Pancreas (tissue), 10 donors: Measurements from ENCODE around the gene OR5D13. TPM values are rescaled to one million over a fixed set of nuclear protein-coding genes. Genes with fewer than 3 reads are reported as not detected.

Source experiments
- ATAC-seq, 4 donors: fragments of 200-7000 bp; cut with Tn5 transposase; one replicate each; pipeline versions ENCODE4 v1.8.0 to v1.9.1; 2020; ENCODE audit warnings: mild to moderate bottlenecking in 4 of 4, moderate library complexity in 4 of 4
- DNase-seq, 6 donors: peaks; one replicate each; pipeline ENCODE4 v3.0.0-alpha.2; 2020
- FAIRE-seq: peaks from 2 replicates; lab custom pipeline; 2012; peaks lifted over from hg19 to GRCh38; lab: Jason Lieb, UNC
- H3K27ac ChIP-seq, 4 donors: fragments of 200-600 bp; sonication (generic); 1 replicate in 3 of 4; 2 replicates in 1 of 4; pipeline versions ENCODE4 v1.5.0 to v1.8.0; 2020
- H3K27me3 ChIP-seq, 4 donors: fragments of 200-600 bp; one replicate each; pipeline ENCODE4 v1.8.0; 2021
- H3K36me3 ChIP-seq, 3 donors: fragments of 200-600 bp; sonication (generic) in 1 of 3; one replicate each; pipeline versions ENCODE4 v1.5.0 to v1.8.0; 2020 to 2021
- H3K4me1 ChIP-seq, 3 donors: fragments of 200-600 bp; one replicate each; pipeline ENCODE4 v1.8.0; 2021
- H3K4me3 ChIP-seq, 4 donors: fragments of 200-600 bp; sonication (generic) in 2 of 4; one replicate each; pipeline versions ENCODE4 v1.5.0 to v1.8.0; 2020 to 2021
- H3K9me3 ChIP-seq, 4 donors: fragments of 200-600 bp; one replicate each; pipeline ENCODE4 v1.8.0; 2021
- CTCF ChIP-seq, 4 donors: fragments of 200-600 bp; sonication (generic) in 3 of 4; IDR thresholded peaks; one replicate each; pipeline versions ENCODE4 v1.5.0 to v1.8.0; 2021; ENCODE audit warnings: antibody characterized with exemption in 4 of 4
- WGBS, 2 donors: extraction: QIAGEN DNeasy Blood & Tissue Kit; methylation state at CpG; one replicate each; pipeline ENCODE4 v1.1.7; 2013; 5-methylcytosine and 5-hydroxymethylcytosine counted together
- intact Hi-C, 3 donors: fragments of 100-400 bp; cut with DNase I; formaldehyde crosslinking; loops; one replicate each; pipeline versions ENCODE4 v1.11.1 to v1.14.2; 2022
- polyA plus RNA-seq, 2 donors: library from polyadenylated mRNA; stranded (reverse); fragments of 200-250 nt; gene quantifications; one replicate each; pipeline ENCODE4 v1.2.3, GENCODE V29; 2013
- total RNA-seq, 6 donors: library from RNA; stranded (reverse); fragmentation: NEBNext Ultra II Directional in 4 of 6; extraction: Animal tissue kit (Norgen Biotek cat#: 25700) in 4 of 6; gene quantifications; one replicate each; pipeline versions ENCODE4 v1.2.1 to v1.2.4, GENCODE V29; 2021 to 2023
- donor health status: healthy with polysubstance abuse.
- donor health status: DM: no; HTN: no; CAD: no; lungs with moderate emphysema.
- donor health status: DM: no; HTN: no; CAD: no.
- donor health status: control.
- donor health status: control.
- donor health status: Bipolar disorder and iron deficiency.
- donor health status: DM: yes; HTN: yes; CAD: no.
- donor health status: DM: no; HTN: no; CAD: no.
- donor health status: DM: no; HTN: no; CAD: no.
- donor health status: DM: yes; HTN: yes; CAD: no.

The OR5D13 gene
- total and polyA plus RNA-seq, 8 donors: not detected

- Histone ChIP-seq H3K4me1 (no peaks in the 10 kb centered on the region), H3K27ac (no peak within 1 kb of the TSS), H3K36me3 (no peaks in the 10 kb centered on the region), H3K27me3 (no peaks in the 10 kb centered on the region), H3K9me3 (no peaks in the 10 kb centered on the region), H3K4me3 (no peak within 1 kb of the TSS)
- no peak for FAIRE-seq
- no peak for TF ChIP-seq CTCF (IDR thresholded peaks at IDR 0.05)
- no peak for DNase-seq
- ATAC-seq: no peak
- intact Hi-C loops: no loop called here
These were observed 22.0 kb downstream of the OR5D13 start, which contains the start of gene OR5D14 for GRCh38 chr11:55795256-55795655. Gene OR5D14, plus strand, starts transcription at chr11:55795556. Its CDS starts 0 bp downstream, at chr11:55795556.

GRCh38 chr11:55806248-55806647 lies 33.0 kb downstream of the OR5D13 start:
- Histone ChIP-seq H3K9me3 (no peaks in the 10 kb centered on the region), H3K27me3 (no peaks in the 10 kb centered on the region), H3K27ac (no peak overlapping the region), H3K36me3 (no peaks in the 10 kb centered on the region), H3K4me1 (no peaks in the 10 kb centered on the region), H3K4me3 (no peak overlapping the region)
- FAIRE-seq (no peak), ATAC-seq (no peak), DNase-seq (no peak)
- intact Hi-C loops: no loop called here
- WGBS, 2 donors: 77 to 83% methylated on average over 1 of the region's 1 CpG
- TF ChIP-seq CTCF (IDR thresholded peaks at IDR 0.05): no peak

GRCh38 chr11:55811067-55811466 lies 37.8 kb downstream of the OR5D13 start, which contains the start of gene OR5L1:
Gene OR5L1, plus strand, starts transcription at chr11:55811367. Its CDS starts 100 bp downstream, at chr11:55811467.
- no peak for DNase-seq
- no peak for TF ChIP-seq CTCF (IDR thresholded peaks at IDR 0.05)
- 64 to 68% methylated on average over 1 of the region's 1 CpG for WGBS, 2 donors
- no peaks in the 10 kb centered on the region for H3K9me3 ChIP-seq
- no peaks in the 10 kb centered on the region for H3K27me3 ChIP-seq
- no peak within 1 kb of the TSS for H3K4me3 ChIP-seq
- FAIRE-seq: peak; percentile 29
- no peak for ATAC-seq
- H3K4me1 ChIP-seq: no peaks in the 10 kb centered on the region
- intact Hi-C loops: no loop called here
- H3K36me3 ChIP-seq: no peaks in the 10 kb centered on the region
- no peak within 1 kb of the TSS for H3K27ac ChIP-seq

GRCh38 chr11:55819330-55819729 lies 46.1 kb downstream of the OR5D13 start, which contains the start of gene OR5D18:
Gene OR5D18, plus strand, starts transcription at chr11:55819630. Its CDS starts 0 bp downstream, at chr11:55819630.
- ATAC-seq (no peak), FAIRE-seq (no peak)
- intact Hi-C loops: no loop called here

More at GRCh38 chr11:55819330-55819729, 46.1 kb downstream of the OR5D13 start, which contains the start of gene OR5D18:
- DNase-seq: no peak
- Histone ChIP-seq H3K4me3 (no peak within 1 kb of the TSS), H3K27me3 (no peaks in the 10 kb centered on the region), H3K36me3 (no peaks in the 10 kb centered on the region), H3K4me1 (no peaks in the 10 kb centered on the region), H3K27ac (no peak within 1 kb of the TSS), H3K9me3 (no peaks in the 10 kb centered on the region)
- no peak for TF ChIP-seq CTCF (IDR thresholded peaks at IDR 0.05)
- 58 to 75% methylated on average over 5 of the region's 5 CpGs for WGBS, 2 donors

Other genes starting within 250 kb of the OR5D13 start
- not detected for gene OR4C15, start 219.0 kb upstream of the OR5D13 start, total RNA-seq
- gene OR4C15, start 219.0 kb upstream of the OR5D13 start, polyA plus RNA-seq: not detected
- gene OR4C16, start 201.3 kb upstream of the OR5D13 start, total RNA-seq: not detected
- gene OR4C16, start 201.3 kb upstream of the OR5D13 start, polyA plus RNA-seq: not detected
- not detected for gene OR4C11, start 165.8 kb upstream of the OR5D13 start, total RNA-seq
- not detected for gene OR4C11, start 165.8 kb upstream of the OR5D13 start, polyA plus RNA-seq
- gene OR4P4, start 138.3 kb upstream of the OR5D13 start, total RNA-seq: not detected
- not detected for gene OR4P4, start 138.3 kb upstream of the OR5D13 start, polyA plus RNA-seq
- gene OR4S2, start 125.1 kb upstream of the OR5D13 start, total RNA-seq: not detected
- gene OR4S2, start 125.1 kb upstream of the OR5D13 start, polyA plus RNA-seq: not detected
- gene OR4C6, start 111.2 kb upstream of the OR5D13 start, total RNA-seq: not detected
- gene OR4C6, start 111.2 kb upstream of the OR5D13 start, polyA plus RNA-seq: not detected
- gene OR5D14, start 22.1 kb downstream of the OR5D13 start, total RNA-seq: not detected
- not detected for gene OR5D14, start 22.1 kb downstream of the OR5D13 start, polyA plus RNA-seq
- not detected for gene OR5L1, start 37.9 kb downstream of the OR5D13 start, total RNA-seq
- gene OR5L1, start 37.9 kb downstream of the OR5D13 start, polyA plus RNA-seq: not detected
- gene OR5D18, start 46.2 kb downstream of the OR5D13 start, total RNA-seq: not detected
- not detected for gene OR5D18, start 46.2 kb downstream of the OR5D13 start, polyA plus RNA-seq
- not detected for gene OR5L2, start 53.8 kb downstream of the OR5D13 start, total RNA-seq
- not detected for gene OR5L2, start 53.8 kb downstream of the OR5D13 start, polyA plus RNA-seq
- not detected for gene OR5D16, start 65.3 kb downstream of the OR5D13 start, total RNA-seq
- not detected for gene OR5D16, start 65.3 kb downstream of the OR5D13 start, polyA plus RNA-seq
- gene TRIM51, start 109.9 kb downstream of the OR5D13 start, total RNA-seq: not detected
- gene TRIM51, start 109.9 kb downstream of the OR5D13 start, polyA plus RNA-seq: not detected
- not detected for gene OR5W2, start 141.1 kb downstream of the OR5D13 start, total RNA-seq
- gene OR5W2, start 141.1 kb downstream of the OR5D13 start, polyA plus RNA-seq: not detected
- not detected for gene OR5I1, start 163.0 kb downstream of the OR5D13 start, total RNA-seq
- gene OR5I1, start 163.0 kb downstream of the OR5D13 start, polyA plus RNA-seq: not detected
- gene OR10AG1, start 196.5 kb downstream of the OR5D13 start, total RNA-seq: not detected
- gene OR10AG1, start 196.5 kb downstream of the OR5D13 start, polyA plus RNA-seq: not detected
- not detected for gene OR5F1, start 221.2 kb downstream of the OR5D13 start, total RNA-seq
- not detected for gene OR5F1, start 221.2 kb downstream of the OR5D13 start, polyA plus RNA-seq